Myocyte (in vitro differentiated cells): ENCODE measurements around the gene SPINK2. TPM values are rescaled to one million over a fixed set of nuclear protein-coding genes. Genes with fewer than 3 reads are reported as not detected.
A peak's percentile ranks its signal among the peaks of the same experiment; 100 is the strongest.

Experiments
- DNase-seq: peaks from one replicate; pipeline ENCODE4 v3.0.0-alpha.2; 2012; ENCODE audit warnings: low read depth
- total RNA-seq: library from RNA; depleted of rRNA; stranded (reverse); fragments of >200 nt; gene quantifications from 2 replicates; pipeline ENCODE4 v1.2.3, GENCODE V29; 2014

SPINK2 gene
- total RNA-seq, 1 donor from 2014 or later = not detected

- DNase-seq = peak; percentile 85
Observed at GRCh38 chr4:56799824-56800756, 21.4 kb downstream of the SPINK2 start.

- no peak for DNase-seq
Observed at GRCh38 chr4:56799161-56799759, 22.2 kb downstream of the SPINK2 start.

- no peak for DNase-seq
Observed at GRCh38 chr4:56796211-56796610, 25.3 kb downstream of the SPINK2 start.

DNA sequence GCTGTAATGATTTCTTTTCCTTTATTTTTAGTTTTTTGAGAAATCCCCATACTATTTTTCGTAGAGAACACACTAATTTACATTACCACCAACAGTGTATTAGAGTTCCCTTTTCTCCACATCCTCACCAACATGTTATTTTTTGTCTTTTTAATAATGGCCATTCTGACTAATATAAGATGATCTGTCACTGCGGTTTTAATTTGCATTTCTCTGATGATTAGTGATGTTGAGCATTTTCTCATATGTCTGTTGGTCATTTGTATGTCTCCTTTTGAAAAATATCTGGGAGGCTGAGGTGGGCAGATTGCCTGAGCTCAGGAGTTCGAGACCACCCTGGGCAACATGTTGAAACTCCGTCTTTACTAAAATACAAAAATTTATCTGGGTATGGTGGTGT, 30.2 kb downstream of the SPINK2 start:
- DNase-seq = no peak

DNA sequence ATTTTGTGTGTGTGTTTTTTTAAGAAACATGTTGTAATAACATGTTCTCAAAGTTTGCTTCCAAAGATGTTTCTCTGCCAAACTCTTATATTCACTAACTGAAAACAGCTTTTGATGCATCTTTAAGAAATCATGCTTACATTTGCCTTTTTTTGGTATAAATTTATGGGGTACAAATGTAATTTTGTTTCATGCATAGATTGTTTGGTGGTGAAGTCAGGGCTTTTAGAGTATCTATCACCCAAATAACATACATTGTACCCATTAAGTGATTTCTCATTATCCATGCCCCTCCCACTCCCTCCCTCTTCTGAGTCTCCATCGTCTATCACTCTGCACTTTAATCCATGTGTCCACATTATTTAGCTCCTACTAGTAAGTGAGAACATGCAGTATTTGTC, 30.8 kb downstream of the SPINK2 start:
- no peak for DNase-seq

- DNase-seq = no peak
Observed at GRCh38 chr4:56788081-56788480, 33.4 kb downstream of the SPINK2 start.

GRCh38 chr4:56787380-56787779, 34.1 kb downstream of the SPINK2 start:
- no peak for DNase-seq

GRCh38 chr4:56786955-56787354, 34.5 kb downstream of the SPINK2 start:
- DNase-seq = peak; percentile 91

- DNase-seq = peak; percentile 77
Observed at GRCh38 chr4:56783986-56784385, 37.5 kb downstream of the SPINK2 start.

GRCh38 chr4:56782019-56782418, 39.5 kb downstream of the SPINK2 start:
- no peak for DNase-seq

DNA sequence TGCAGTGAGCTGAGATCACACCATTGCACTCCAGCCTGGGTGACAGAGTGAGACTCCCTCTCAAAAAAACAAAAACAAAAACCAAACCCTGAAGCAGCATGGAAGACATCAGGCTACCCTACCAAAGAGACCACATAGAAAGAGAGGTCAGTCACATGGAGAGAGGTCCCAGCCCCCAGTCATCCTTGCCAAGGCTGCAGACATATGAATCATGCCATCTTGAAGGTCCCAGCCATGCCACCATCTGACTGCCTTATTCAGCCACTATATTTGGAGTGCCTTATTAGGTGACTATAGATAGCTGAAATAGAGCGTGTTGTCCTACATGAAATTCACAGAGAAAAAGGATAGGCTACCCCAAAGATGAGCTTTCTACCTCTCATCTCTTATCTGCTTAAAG, 48.2 kb downstream of the SPINK2 start:
- DNase-seq = peak; percentile 38

DNA sequence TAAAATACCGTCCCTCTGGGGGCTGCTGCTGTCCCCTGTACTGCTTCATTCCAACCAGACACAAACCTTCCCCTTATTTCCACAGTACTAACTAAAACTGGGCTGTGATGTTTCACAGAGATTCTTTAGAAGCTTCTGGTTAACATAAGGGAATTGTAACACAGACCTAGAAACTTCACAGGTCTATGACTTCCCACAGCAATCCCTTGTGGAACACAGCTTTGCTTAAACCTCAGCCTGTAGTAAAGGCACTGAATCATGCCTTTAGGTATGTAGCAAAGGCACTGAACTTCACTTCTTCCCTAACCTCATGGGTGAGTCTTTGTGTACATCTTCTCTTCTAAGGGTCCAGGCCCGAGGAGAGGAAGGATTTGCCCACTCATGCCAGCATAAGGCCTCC, 49.4 kb downstream of the SPINK2 start:
- no peak for DNase-seq

DNA sequence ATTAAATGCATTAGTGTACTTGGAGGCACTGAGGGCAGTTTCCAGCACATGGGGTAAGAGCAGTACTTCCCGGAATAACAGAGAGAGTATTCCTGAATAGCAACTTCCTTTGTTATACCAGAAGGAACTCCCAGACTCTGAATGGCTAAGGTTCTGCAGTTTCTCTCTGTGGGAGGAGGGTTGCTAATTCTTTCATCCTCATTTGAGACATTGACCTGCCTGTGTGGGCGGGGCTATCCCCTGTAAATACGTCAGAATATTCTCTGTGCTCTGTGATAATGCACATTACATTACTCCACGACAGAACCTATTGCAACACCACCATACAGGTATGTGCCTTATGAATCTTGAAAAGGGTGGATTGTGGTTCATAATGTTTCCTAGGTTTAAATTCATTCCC, 52.7 kb downstream of the SPINK2 start:
- DNase-seq = no peak

DNA sequence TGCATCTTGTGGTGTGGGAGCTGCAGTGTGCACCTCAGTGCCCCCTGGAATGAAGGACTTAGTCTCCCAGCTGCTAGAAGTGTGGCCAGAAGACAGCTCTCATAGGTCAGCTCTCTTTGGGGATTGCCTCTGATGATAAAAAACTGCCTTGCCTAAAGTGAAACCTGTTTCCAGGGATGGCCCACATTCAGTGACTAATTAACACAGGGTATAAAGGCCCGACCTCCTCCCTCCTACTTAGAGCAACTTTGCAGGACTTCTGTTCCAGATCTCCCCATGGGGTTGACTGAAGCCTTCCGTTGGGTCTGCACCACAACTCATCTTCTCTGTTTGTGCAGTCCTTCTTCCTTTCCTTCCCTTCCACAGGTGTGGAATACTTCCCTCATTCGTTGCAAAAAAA, 53.2 kb downstream of the SPINK2 start:
- no peak for DNase-seq

DNA sequence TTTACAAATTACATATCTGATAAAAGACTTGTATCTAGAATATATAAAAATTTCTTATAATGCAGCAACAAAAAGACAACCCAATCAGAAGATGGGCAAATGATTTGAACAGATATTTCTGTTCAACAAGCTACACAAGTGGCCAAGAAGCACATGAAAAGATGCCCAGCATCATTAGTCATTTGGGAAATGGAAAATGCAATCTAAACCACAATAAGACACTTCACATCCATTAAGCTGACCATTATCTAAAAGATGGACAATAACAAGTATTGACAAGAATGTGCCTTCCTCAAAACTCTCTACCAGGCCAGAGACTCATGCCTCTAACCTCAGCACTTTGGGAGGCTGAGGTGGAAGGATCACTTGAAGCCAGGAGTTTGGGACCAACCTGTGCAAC, 53.9 kb downstream of the SPINK2 start:
- DNase-seq = no peak

DNA sequence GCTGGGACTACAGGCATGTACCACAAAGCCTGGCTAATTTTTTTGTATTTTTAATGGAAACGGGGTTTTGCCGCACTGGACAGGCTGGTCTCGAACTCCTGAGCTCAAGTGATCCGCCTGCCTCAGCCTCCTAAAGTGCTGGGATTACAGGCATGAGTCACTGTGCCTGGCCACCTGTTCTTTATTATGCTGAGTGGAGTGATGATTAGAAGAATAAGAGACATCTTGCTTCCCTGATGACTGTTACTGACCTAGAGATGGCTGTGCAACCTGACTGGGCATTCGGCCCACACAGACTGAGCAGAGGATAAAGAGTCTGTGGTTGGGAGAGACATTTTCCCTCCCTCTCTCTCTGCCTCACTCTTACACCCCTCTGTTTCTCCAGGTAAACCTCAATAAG, 56.7 kb downstream of the SPINK2 start:
- peak; percentile 51 for DNase-seq

DNA sequence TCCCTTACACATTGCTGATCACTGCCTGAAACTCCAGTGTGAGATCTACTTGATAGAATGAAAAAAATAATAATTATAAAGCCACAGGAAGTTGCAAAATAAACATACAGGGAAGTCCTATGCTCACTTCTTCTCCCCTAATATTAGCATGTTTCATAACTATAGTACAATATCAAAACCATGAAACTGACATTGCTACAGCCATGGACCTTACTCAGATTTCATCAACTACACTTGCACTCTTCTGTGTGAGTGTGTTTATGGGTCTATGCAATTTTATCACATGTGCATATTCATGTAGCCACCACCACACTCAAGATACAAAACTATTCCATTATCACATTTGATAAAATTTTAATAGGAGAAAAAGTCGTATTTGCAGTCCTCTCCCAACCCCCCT, 57.3 kb downstream of the SPINK2 start:
- no peak for DNase-seq

GRCh38 chr4:56762484-56763250, 58.8 kb downstream of the SPINK2 start:
- DNase-seq = no peak

- no peak for DNase-seq
Observed at GRCh38 chr4:56760183-56760582, 61.3 kb downstream of the SPINK2 start.
